ENCODE results near the gene DRC1. TPM values are rescaled to one million over a fixed set of nuclear protein-coding genes. Genes with fewer than 3 reads are reported as not detected.

The DRC1 gene
- total RNA-seq, 1 experiment from 2014 or later = not detected

DNA sequence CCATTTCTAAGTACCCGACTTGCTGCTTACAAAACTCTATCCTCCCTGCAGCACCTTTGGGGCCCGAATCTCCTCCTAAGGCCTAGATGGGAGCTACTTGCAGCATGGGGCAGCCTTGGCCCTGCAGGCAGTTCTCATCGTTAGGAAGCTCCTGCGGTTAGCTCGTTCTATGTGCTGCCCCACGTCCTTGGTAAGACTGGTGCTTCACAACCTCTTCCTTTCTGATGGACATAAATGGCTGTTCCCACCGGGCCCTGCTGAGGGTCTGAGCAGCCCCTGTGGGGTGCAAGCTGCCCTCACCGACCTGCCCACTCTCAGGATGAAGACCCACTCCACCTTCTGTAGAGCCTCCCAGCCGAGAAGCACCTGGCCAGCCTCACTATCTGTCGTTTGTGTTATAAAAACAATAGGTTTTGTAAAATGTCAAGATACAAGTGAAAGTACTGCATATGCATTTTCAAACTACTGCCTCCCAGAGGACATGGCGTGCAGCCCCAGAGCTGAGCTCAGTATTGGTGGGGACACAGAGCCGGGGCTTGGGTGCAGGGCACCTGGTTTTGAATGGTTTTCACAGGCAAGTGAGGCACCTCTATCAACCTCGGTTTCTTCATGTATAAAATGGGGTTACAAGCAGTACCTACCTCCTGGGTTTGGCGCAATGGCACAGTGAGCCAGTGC lies 56.8 kb downstream of the DRC1 start:
- CTCF ChIA-PET = no interaction called here
- no peaks in the 10 kb centered on the region for H3K36me3 ChIP-seq (ENCODE audit: control insufficient read depth in 1 of 2, insufficient read depth in 2 of 2, low read length in 2 of 2)
- no peak overlapping the region for H3K9ac ChIP-seq (ENCODE audit: low read length)
- DNase-seq (ENCODE audit: low read depth, low spot score) (no peak), ATAC-seq (no peak)
- H3K27me3 ChIP-seq (ENCODE audit: insufficient read depth, low read length) = no peaks in the 10 kb centered on the region
- no peak overlapping the region for H3K4me2 ChIP-seq (ENCODE audit: low read length)
- peaks cover 4 to 33% of the 10 kb centered on the region in 2 experiments; a peak in 3 of 4 replicates for H3K4me1 ChIP-seq (ENCODE audit: control insufficient read depth in 1 of 2, insufficient read depth in 2 of 2, low read length in 2 of 2)
- no peak overlapping the region for H2AFZ ChIP-seq (ENCODE audit: low read depth, low read length, poor library complexity, severe bottlenecking)
- no TSS peak for BruUV-seq (replicated peaks)
- RAD21 ChIA-PET (ENCODE audit: low non-redundant PET in 1 of 2, low total read pairs in 2 of 2, uncharacterized antibody in 2 of 2, unreplicated experiment in 2 of 2) = no interaction called here
- H3K4me3 ChIP-seq (replicated peaks in 1 of 2; ENCODE audit: low read depth in 1 of 2, low read length in 2 of 2) = no peak overlapping the region
- no peaks in the 10 kb centered on the region for H3K79me2 ChIP-seq (ENCODE audit: insufficient read depth, low read length)
- H3K9me2 ChIP-seq (ENCODE audit: insufficient read depth) = no peaks in the 10 kb centered on the region
- TF ChIP-seq POLR2A (IDR thresholded peaks at IDR 0.05; ENCODE audit: borderline replicate concordance, extremely low read depth, insufficient read depth, insufficient read length) = no peak
- TF ChIP-seq CEBPB (IDR thresholded peaks at IDR 0.05; ENCODE audit: low read depth) = no peak
- TF ChIP-seq ZFX (IDR thresholded peaks at IDR 0.05) = no peak
- no peak for TF ChIP-seq EZH2 (IDR thresholded peaks at IDR 0.05)
- TF ChIP-seq, protein P1, sequence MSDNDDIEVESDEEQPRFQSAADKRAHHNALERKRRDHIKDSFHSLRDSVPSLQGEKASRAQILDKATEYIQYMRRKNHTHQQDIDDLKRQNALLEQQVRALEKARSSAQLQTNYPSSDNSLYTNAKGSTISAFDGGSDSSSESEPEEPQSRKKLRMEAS (IDR thresholded peaks at IDR 0.05) = no peak
- no peak for TF ChIP-seq ELF1 (IDR thresholded peaks at IDR 0.05; ENCODE audit: borderline replicate concordance, low read depth)
- TF ChIP-seq EGR1 (IDR thresholded peaks at IDR 0.05; ENCODE audit: low read depth) = no peak
- POLR2A ChIA-PET = no interaction called here
- no peaks in the 10 kb centered on the region for H3K9me3 ChIP-seq (ENCODE audit: control insufficient read depth in 1 of 2, insufficient read depth in 1 of 2, low read depth in 1 of 2, low read length in 2 of 2)
- H4K20me1 ChIP-seq (ENCODE audit: insufficient read depth) = no peaks in the 10 kb centered on the region
- no peak overlapping the region for H3K27ac ChIP-seq (ENCODE audit: low read depth, low read length)
- intact Hi-C loops (cut with micrococcal nuclease) = no loop called here

DNA sequence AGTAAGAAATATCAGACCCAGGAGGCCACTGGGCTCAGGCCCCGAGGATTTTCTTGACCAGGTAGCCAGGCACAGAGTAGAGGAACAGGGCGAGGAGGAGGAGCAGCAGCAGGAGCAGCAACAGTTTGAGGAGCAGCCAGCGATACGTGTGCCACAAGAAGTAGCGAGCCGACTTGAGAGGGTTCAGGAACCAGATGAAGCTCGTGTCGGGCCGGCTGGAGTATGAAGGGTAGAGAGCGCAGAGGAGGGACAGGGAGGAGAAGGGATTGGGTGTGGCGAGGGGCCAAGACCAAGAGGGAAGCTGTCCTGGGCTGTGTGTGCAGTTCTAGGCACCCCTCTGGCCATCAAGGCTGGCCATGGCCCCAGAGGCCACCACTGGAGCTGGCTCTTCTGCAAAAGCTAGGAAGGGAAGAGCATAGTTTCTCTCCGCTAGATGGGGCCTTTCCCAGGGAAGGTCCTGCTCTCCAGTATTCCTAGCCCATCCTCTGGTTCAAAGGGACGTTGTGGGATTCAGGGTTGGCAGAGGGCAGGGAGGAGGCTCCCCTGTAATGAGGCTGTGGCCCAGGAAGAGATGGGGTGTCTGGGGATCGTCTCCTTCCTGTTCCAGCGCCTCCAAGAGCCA lies 58.4 kb downstream of the DRC1 start:
- H3K4me3 ChIP-seq (replicated peaks in 1 of 2; ENCODE audit: low read depth in 1 of 2, low read length in 2 of 2) = no peak overlapping the region
- H3K9ac ChIP-seq (ENCODE audit: low read length) = no peak overlapping the region
- H3K4me2 ChIP-seq (ENCODE audit: low read length) = no peak overlapping the region
- POLR2A ChIA-PET = no interaction called here
- peaks cover 4 to 33% of the 10 kb centered on the region in 2 experiments; a peak in 3 of 4 replicates for H3K4me1 ChIP-seq (ENCODE audit: control insufficient read depth in 1 of 2, insufficient read depth in 2 of 2, low read length in 2 of 2)
- ATAC-seq (no peak), DNase-seq (ENCODE audit: low read depth, low spot score) (no peak)
- H2AFZ ChIP-seq (ENCODE audit: low read depth, low read length, poor library complexity, severe bottlenecking) = no peak overlapping the region
- CTCF ChIA-PET = interaction anchor here (1.5 kb wide), 1 partner anchor 9 kb away, joined by 4 read pairs; no protein-coding TSS in a partner anchor
- RAD21 ChIA-PET (ENCODE audit: low non-redundant PET in 1 of 2, low total read pairs in 2 of 2, uncharacterized antibody in 2 of 2, unreplicated experiment in 2 of 2) = no interaction called here
- no peaks in the 10 kb centered on the region for H3K9me3 ChIP-seq (ENCODE audit: control insufficient read depth in 1 of 2, insufficient read depth in 1 of 2, low read depth in 1 of 2, low read length in 2 of 2)
- no peaks in the 10 kb centered on the region for H3K9me2 ChIP-seq (ENCODE audit: insufficient read depth)
- no TSS peak for BruUV-seq (replicated peaks)
- no peaks in the 10 kb centered on the region for H3K27me3 ChIP-seq (ENCODE audit: insufficient read depth, low read length)
- TF ChIP-seq SRF (IDR thresholded peaks at IDR 0.05; ENCODE audit: low read depth) (no peak), ELF1 (IDR thresholded peaks at IDR 0.05; ENCODE audit: borderline replicate concordance, low read depth) (no peak), POLR2A (IDR thresholded peaks at IDR 0.05; ENCODE audit: borderline replicate concordance, extremely low read depth, insufficient read depth, insufficient read length) (no peak), EZH2phosphoT487 (IDR thresholded peaks at IDR 0.05; ENCODE audit: borderline replicate concordance) (no peak), CEBPB (IDR thresholded peaks at IDR 0.05; ENCODE audit: low read depth) (no peak), POLR2AphosphoS5 (IDR thresholded peaks at IDR 0.05; ENCODE audit: low read depth, low read length) (no peak)
- TF ChIP-seq, protein P1 (IDR thresholded peaks at IDR 0.05) = no peak
- TF ChIP-seq, protein P2, sequence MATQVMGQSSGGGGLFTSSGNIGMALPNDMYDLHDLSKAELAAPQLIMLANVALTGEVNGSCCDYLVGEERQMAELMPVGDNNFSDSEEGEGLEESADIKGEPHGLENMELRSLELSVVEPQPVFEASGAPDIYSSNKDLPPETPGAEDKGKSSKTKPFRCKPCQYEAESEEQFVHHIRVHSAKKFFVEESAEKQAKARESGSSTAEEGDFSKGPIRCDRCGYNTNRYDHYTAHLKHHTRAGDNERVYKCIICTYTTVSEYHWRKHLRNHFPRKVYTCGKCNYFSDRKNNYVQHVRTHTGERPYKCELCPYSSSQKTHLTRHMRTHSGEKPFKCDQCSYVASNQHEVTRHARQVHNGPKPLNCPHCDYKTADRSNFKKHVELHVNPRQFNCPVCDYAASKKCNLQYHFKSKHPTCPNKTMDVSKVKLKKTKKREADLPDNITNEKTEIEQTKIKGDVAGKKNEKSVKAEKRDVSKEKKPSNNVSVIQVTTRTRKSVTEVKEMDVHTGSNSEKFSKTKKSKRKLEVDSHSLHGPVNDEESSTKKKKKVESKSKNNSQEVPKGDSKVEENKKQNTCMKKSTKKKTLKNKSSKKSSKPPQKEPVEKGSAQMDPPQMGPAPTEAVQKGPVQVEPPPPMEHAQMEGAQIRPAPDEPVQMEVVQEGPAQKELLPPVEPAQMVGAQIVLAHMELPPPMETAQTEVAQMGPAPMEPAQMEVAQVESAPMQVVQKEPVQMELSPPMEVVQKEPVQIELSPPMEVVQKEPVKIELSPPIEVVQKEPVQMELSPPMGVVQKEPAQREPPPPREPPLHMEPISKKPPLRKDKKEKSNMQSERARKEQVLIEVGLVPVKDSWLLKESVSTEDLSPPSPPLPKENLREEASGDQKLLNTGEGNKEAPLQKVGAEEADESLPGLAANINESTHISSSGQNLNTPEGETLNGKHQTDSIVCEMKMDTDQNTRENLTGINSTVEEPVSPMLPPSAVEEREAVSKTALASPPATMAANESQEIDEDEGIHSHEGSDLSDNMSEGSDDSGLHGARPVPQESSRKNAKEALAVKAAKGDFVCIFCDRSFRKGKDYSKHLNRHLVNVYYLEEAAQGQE (IDR thresholded peaks at IDR 0.05; ENCODE audit: low read depth) = no peak
- TF ChIP-seq, protein P3, sequence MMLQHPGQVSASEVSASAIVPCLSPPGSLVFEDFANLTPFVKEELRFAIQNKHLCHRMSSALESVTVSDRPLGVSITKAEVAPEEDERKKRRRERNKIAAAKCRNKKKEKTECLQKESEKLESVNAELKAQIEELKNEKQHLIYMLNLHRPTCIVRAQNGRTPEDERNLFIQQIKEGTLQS (IDR thresholded peaks at IDR 0.05) = no peak
- H3K79me2 ChIP-seq (ENCODE audit: insufficient read depth, low read length) = no peaks in the 10 kb centered on the region
- no peaks in the 10 kb centered on the region for H3K36me3 ChIP-seq (ENCODE audit: control insufficient read depth in 1 of 2, insufficient read depth in 2 of 2, low read length in 2 of 2)
- H3K27ac ChIP-seq (ENCODE audit: low read depth, low read length) = no peak overlapping the region
- no peaks in the 10 kb centered on the region for H4K20me1 ChIP-seq (ENCODE audit: insufficient read depth)
- intact Hi-C loops (cut with micrococcal nuclease) = no loop called here
